ENCODE results near the gene ATP2B2. TPM values are rescaled to one million over a fixed set of nuclear protein-coding genes. Genes with fewer than 3 reads are reported as not detected.

The ATP2B2 gene
- total and polyA plus RNA-seq, 2 experiments from 2014 or later = 0.42 to 0.63 TPM

DNA sequence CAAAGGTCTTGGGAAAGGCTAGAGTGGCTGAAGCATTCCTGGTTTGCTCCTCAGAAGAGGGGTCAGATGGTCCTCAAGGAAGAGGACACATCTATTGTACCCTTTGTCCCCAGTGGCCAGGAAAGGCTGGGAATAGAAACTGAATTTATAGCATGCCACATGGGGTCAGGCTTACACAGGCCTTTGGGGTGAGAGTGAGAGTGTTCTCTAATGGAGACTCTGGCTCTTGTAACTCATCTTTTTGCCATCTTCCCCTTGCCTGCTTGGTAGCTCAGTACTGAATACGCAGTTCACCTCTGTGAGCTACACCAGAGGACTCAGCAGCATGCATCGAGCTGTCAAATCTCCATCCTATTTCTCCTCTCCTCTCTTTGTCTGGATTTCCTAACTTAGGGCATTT, 87.5 kb downstream of the ATP2B2 start:
- Histone ChIP-seq H3K9me2 (ENCODE audit: insufficient read depth) (no peaks in the 10 kb centered on the region), H3K4me2 (no peak overlapping the region), H3F3A (replicated peaks; ENCODE audit: low read depth) (no peaks in the 10 kb centered on the region), H2AFZ (no peak overlapping the region), H3K27ac (ENCODE audit: low read depth) (no peak overlapping the region), H3K36me3 (ENCODE audit: insufficient read depth) (no peaks in the 10 kb centered on the region), H3K27me3 (ENCODE audit: insufficient read depth) (no peaks in the 10 kb centered on the region), H3K4me3 (no peak overlapping the region), H3K4me1 (ENCODE audit: insufficient read depth) (no peaks in the 10 kb centered on the region), H3K79me2 (replicated peaks; ENCODE audit: insufficient read depth) (no peaks in the 10 kb centered on the region), H4K20me1 (replicated peaks; ENCODE audit: insufficient read depth) (no peaks in the 10 kb centered on the region)
- DNase-seq (ENCODE audit: low spot score) (peak; percentile 16), ATAC-seq (no peak; the same call in 2 of the 3 replicates)
- Mint-ChIP-seq H3K9me3 (no peaks in the 10 kb centered on the region), H3K4me1 (peaks cover 6% of the 10 kb centered on the region; the same call in 2 of the 3 replicates), H3K27ac (no peak overlapping the region), H3K4me3 (no peak overlapping the region), H3K27me3 (ENCODE audit: insufficient read depth, low read depth, poor library complexity) (peaks cover 5% of the 10 kb centered on the region), H3K36me3 (ENCODE audit: low read depth) (no peaks in the 10 kb centered on the region)
- TF ChIP-seq POLR2AphosphoS5 (IDR thresholded peaks at IDR 0.05; ENCODE audit: low read depth) (no peak), JUNB (IDR thresholded peaks at IDR 0.05; ENCODE audit: unreplicated experiment) (no peak)
- TF ChIP-seq, protein P1, sequence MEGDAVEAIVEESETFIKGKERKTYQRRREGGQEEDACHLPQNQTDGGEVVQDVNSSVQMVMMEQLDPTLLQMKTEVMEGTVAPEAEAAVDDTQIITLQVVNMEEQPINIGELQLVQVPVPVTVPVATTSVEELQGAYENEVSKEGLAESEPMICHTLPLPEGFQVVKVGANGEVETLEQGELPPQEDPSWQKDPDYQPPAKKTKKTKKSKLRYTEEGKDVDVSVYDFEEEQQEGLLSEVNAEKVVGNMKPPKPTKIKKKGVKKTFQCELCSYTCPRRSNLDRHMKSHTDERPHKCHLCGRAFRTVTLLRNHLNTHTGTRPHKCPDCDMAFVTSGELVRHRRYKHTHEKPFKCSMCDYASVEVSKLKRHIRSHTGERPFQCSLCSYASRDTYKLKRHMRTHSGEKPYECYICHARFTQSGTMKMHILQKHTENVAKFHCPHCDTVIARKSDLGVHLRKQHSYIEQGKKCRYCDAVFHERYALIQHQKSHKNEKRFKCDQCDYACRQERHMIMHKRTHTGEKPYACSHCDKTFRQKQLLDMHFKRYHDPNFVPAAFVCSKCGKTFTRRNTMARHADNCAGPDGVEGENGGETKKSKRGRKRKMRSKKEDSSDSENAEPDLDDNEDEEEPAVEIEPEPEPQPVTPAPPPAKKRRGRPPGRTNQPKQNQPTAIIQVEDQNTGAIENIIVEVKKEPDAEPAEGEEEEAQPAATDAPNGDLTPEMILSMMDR (conservative IDR thresholded peaks at IDR 0.05; ENCODE audit: low read depth in 2 of 2) = peak; percentile 22 to 55; a peak in 3 of 4 replicates
- TF ChIP-seq, protein P2, sequence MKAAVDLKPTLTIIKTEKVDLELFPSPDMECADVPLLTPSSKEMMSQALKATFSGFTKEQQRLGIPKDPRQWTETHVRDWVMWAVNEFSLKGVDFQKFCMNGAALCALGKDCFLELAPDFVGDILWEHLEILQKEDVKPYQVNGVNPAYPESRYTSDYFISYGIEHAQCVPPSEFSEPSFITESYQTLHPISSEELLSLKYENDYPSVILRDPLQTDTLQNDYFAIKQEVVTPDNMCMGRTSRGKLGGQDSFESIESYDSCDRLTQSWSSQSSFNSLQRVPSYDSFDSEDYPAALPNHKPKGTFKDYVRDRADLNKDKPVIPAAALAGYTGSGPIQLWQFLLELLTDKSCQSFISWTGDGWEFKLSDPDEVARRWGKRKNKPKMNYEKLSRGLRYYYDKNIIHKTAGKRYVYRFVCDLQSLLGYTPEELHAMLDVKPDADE (IDR thresholded peaks at IDR 0.05) = no peak

DNA sequence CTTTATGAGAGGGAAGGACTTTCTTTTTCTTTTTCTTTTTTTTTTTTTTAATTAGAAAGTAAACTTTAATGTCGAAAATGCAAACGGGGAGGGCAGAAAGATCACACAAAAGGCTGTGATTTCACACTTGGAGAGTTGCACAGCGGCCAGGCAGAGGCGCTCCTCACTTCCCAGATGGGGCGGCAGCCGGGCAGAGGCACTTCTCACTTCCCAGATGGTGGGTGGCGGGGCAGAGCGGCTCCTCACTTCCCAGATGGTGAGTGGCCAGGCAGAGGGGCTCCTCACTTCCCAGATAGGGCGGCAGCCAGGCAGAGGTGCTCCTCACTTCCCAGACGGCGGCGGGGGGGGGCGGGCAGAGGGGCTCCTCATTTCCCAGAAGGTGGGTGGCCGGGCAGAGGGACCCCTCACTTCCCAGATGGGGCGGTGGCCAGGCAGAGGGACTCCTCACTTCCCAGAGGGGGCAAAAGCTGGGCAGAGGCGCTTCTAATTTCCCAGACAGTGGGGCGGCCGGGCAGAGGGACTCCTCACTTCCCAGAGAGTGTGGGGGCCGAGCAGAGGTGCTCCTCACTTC, 88.6 kb downstream of the ATP2B2 start:
- TF ChIP-seq, protein P1 (conservative IDR thresholded peaks at IDR 0.05; ENCODE audit: low read depth in 2 of 2) = peak in 1 of 2 experiments; percentile 58; a peak in 3 of 4 replicates
- no peak for TF ChIP-seq JUNB (IDR thresholded peaks at IDR 0.05; ENCODE audit: unreplicated experiment)
- Histone ChIP-seq H3K4me1 (ENCODE audit: insufficient read depth) (no peaks in the 10 kb centered on the region), H3K9me2 (ENCODE audit: insufficient read depth) (no peaks in the 10 kb centered on the region), H2AFZ (peak overlapping the region; percentile 47; the same call in 1 of the 2 replicates), H3K79me2 (replicated peaks; ENCODE audit: insufficient read depth) (no peaks in the 10 kb centered on the region), H3K27me3 (ENCODE audit: insufficient read depth) (no peaks in the 10 kb centered on the region), H3F3A (replicated peaks; ENCODE audit: low read depth) (no peaks in the 10 kb centered on the region), H3K27ac (ENCODE audit: low read depth) (no peak overlapping the region), H3K36me3 (ENCODE audit: insufficient read depth) (no peaks in the 10 kb centered on the region), H3K4me3 (no peak overlapping the region), H3K4me2 (no peak overlapping the region), H4K20me1 (replicated peaks; ENCODE audit: insufficient read depth) (no peaks in the 10 kb centered on the region)
- Mint-ChIP-seq H3K4me1 (peaks cover 6% of the 10 kb centered on the region; the same call in 2 of the 3 replicates), H3K27ac (peak overlapping the region; percentile 91), H3K27me3 (ENCODE audit: insufficient read depth, low read depth, poor library complexity) (peaks cover 5% of the 10 kb centered on the region), H3K36me3 (ENCODE audit: low read depth) (no peaks in the 10 kb centered on the region), H3K9me3 (no peaks in the 10 kb centered on the region), H3K4me3 (no peak overlapping the region)
- peak; percentile 76 for ATAC-seq
- DNase-seq (ENCODE audit: low spot score) = peak; percentile 40

Data from GM23338 (cell line).